Measurements from ENCODE around the gene TNRC6C. TPM values are rescaled to one million over a fixed set of nuclear protein-coding genes. Genes with fewer than 3 reads are reported as not detected.

TNRC6C gene
- polyA plus RNA-seq, 1 donor (not counting 4 experiments of a cell fraction or from before 2014, with no cell fraction given), result 0.34 TPM

GRCh38 chr17:78105551-78105950 is 147.0 kb downstream of the TNRC6C start:
- no peak for FAIRE-seq

GRCh38 chr17:78106211-78106610 is 147.7 kb downstream of the TNRC6C start:
- Histone ChIP-seq H3K4me1 (ENCODE audit: control insufficient read depth, extremely low read depth, insufficient read depth, low read length) (no peaks in the 10 kb centered on the region), H3K79me2 (ENCODE audit: control insufficient read depth, insufficient read depth, low read length) (no peaks in the 10 kb centered on the region), H3K9me3 (ENCODE audit: control insufficient read depth, low read depth, low read length) (no peaks in the 10 kb centered on the region), H3K4me2 (ENCODE audit: control insufficient read depth, extremely low read depth, insufficient read depth, low read depth, low read length) (no peak overlapping the region), H3K9ac (ENCODE audit: control insufficient read depth, extremely low read depth, insufficient read depth, low read length) (no peak overlapping the region), H3K9me1 (ENCODE audit: control insufficient read depth, extremely low read depth, insufficient read depth, low read length) (no peaks in the 10 kb centered on the region), H3K27me3 (ENCODE audit: control insufficient read depth, extremely low read depth, insufficient read depth, low read length) (no peaks in the 10 kb centered on the region), H3K4me3 (ENCODE audit: control insufficient read depth in 2 of 3, extremely low read depth in 1 of 3, insufficient read depth in 2 of 3, low read depth in 1 of 3, low read length in 3 of 3) (no peak overlapping the region), H3K27ac (ENCODE audit: control insufficient read depth, insufficient read depth, low read length) (no peak overlapping the region), H2AFZ (ENCODE audit: control insufficient read depth, low read length) (no peak overlapping the region), H3K36me3 (ENCODE audit: control insufficient read depth in 2 of 2, extremely low read depth in 1 of 2, insufficient read depth in 2 of 2, low read length in 2 of 2) (peaks cover 0 to 1% of the 10 kb centered on the region in 2 experiments), H4K20me1 (ENCODE audit: control insufficient read depth, extremely low read depth, insufficient read depth, low read length) (no peaks in the 10 kb centered on the region)
- TF ChIP-seq CTCF (optimal IDR thresholded peaks at IDR 0.05 in 1 of 3, IDR thresholded peaks at IDR 0.05 in 1 of 3, conservative IDR thresholded peaks at IDR 0.05 in 1 of 3; ENCODE audit: extremely low read depth in 1 of 3, insufficient read depth in 2 of 3, low read length in 3 of 3) (no peak), EZH2 (IDR thresholded peaks at IDR 0.05; ENCODE audit: low read length) (no peak)
- no peak for FAIRE-seq
- DNase-seq (ENCODE audit: low read depth, low spot score), result no peak
- dilution Hi-C loops (cut with MboI; ENCODE audit: extremely low pct_ligation_motif_present, low sequenced_read_pairs), result no loop called here

More at GRCh38 chr17:78105551-78105950, 147.0 kb downstream of the TNRC6C start:
- Histone ChIP-seq H3K4me1 (ENCODE audit: control insufficient read depth, extremely low read depth, insufficient read depth, low read length) (no peaks in the 10 kb centered on the region), H3K9me1 (ENCODE audit: control insufficient read depth, extremely low read depth, insufficient read depth, low read length) (no peaks in the 10 kb centered on the region), H3K36me3 (ENCODE audit: control insufficient read depth in 2 of 2, extremely low read depth in 1 of 2, insufficient read depth in 2 of 2, low read length in 2 of 2) (peaks cover 0 to 1% of the 10 kb centered on the region in 2 experiments), H3K9ac (ENCODE audit: control insufficient read depth, extremely low read depth, insufficient read depth, low read length) (no peak overlapping the region), H3K27ac (ENCODE audit: control insufficient read depth, insufficient read depth, low read length) (no peak overlapping the region), H3K4me2 (ENCODE audit: control insufficient read depth, extremely low read depth, insufficient read depth, low read depth, low read length) (no peak overlapping the region), H3K79me2 (ENCODE audit: control insufficient read depth, insufficient read depth, low read length) (no peaks in the 10 kb centered on the region), H2AFZ (ENCODE audit: control insufficient read depth, low read length) (no peak overlapping the region), H3K9me3 (ENCODE audit: control insufficient read depth, low read depth, low read length) (no peaks in the 10 kb centered on the region), H4K20me1 (ENCODE audit: control insufficient read depth, extremely low read depth, insufficient read depth, low read length) (no peaks in the 10 kb centered on the region), H3K27me3 (ENCODE audit: control insufficient read depth, extremely low read depth, insufficient read depth, low read length) (no peaks in the 10 kb centered on the region), H3K4me3 (ENCODE audit: control insufficient read depth in 2 of 3, extremely low read depth in 1 of 3, insufficient read depth in 2 of 3, low read depth in 1 of 3, low read length in 3 of 3) (no peak overlapping the region)
- no peak for DNase-seq (ENCODE audit: low read depth, low spot score)
- TF ChIP-seq CTCF (optimal IDR thresholded peaks at IDR 0.05 in 1 of 3, IDR thresholded peaks at IDR 0.05 in 1 of 3, conservative IDR thresholded peaks at IDR 0.05 in 1 of 3; ENCODE audit: extremely low read depth in 1 of 3, insufficient read depth in 2 of 3, low read length in 3 of 3) (no peak), EZH2 (IDR thresholded peaks at IDR 0.05; ENCODE audit: low read length) (no peak)
- dilution Hi-C loops (cut with MboI; ENCODE audit: extremely low pct_ligation_motif_present, low sequenced_read_pairs), result no loop called here

All from keratinocyte (primary cell).